Sciatic nerve (tissue), 2 donors: ENCODE data around the gene CACNA1E. TPM values are rescaled to one million over a fixed set of nuclear protein-coding genes. Genes with fewer than 3 reads are reported as not detected.
A peak's percentile ranks its signal among the peaks of the same experiment; 100 is the strongest.

Experiments
- ATAC-seq: fragments of 200-7000 bp; cut with Tn5 transposase; one replicate; pipeline ENCODE4 v1.9.1; 2020; ENCODE audit warnings: mild to moderate bottlenecking, moderate library complexity
- DNase-seq: peaks from one replicate; pipeline ENCODE4 v3.0.0-alpha.2; 2020; ENCODE audit warnings: low spot score
- intact Hi-C: fragments of 100-400 bp; cut with DNase I; formaldehyde crosslinking; loops from one replicate; pipeline ENCODE4 v1.14.2; 2022
- total RNA-seq: library from RNA; stranded (reverse); fragmentation: NEBNext Ultra II Directional; extraction: Animal tissue kit (Norgen Biotek cat#: 25700); gene quantifications from one replicate; pipeline ENCODE4 v1.2.1, GENCODE V29; 2021
- donor health status: DM: no; HTN: no; CAD: no.
- donor health status: DM: no; HTN: no; CAD: no.

CACNA1E gene
- total RNA-seq, result 0.04 TPM

- DNase-seq (no peak), ATAC-seq (no peak)
- intact Hi-C loops, result no loop called here
Observed at GRCh38 chr1:181483285-181484195, at the start of gene CACNA1E. Gene CACNA1E, plus strand, starts transcription at chr1:181483517. Its CDS starts 228 bp downstream, at chr1:181483745.

GRCh38 chr1:181433931-181434330 is 49.4 kb upstream of the CACNA1E start:
- ATAC-seq (no peak), DNase-seq (no peak)
- intact Hi-C loops, result no loop called here

GRCh38 chr1:181438013-181438412 is 45.3 kb upstream of the CACNA1E start:
- ATAC-seq, result no peak
- intact Hi-C loops, result no loop called here

DNA sequence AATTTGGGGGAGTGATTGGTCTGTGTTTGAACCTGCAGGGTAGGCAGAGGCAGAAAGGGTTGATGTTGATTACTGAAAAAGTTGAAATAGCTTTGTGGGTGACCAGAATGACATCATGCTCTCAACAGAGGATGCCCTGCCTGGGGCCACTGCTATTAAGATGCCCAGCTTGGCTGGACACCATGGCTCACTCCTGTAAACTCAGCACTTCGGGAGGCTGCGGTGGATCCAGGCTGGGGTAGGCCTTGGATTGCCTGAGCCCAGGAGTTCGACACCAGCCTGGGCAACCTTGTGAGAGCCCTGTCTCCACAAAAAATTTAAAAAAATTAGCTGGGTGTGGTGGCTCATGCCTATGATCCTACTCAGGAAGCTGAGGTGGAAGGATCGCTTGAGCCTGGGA is 42.8 kb upstream of the CACNA1E start:
- DNase-seq, result no peak
- intact Hi-C loops, result no loop called here
- ATAC-seq, result no peak

More at GRCh38 chr1:181438013-181438412, 45.3 kb upstream of the CACNA1E start:
- DNase-seq, result no peak

DNA sequence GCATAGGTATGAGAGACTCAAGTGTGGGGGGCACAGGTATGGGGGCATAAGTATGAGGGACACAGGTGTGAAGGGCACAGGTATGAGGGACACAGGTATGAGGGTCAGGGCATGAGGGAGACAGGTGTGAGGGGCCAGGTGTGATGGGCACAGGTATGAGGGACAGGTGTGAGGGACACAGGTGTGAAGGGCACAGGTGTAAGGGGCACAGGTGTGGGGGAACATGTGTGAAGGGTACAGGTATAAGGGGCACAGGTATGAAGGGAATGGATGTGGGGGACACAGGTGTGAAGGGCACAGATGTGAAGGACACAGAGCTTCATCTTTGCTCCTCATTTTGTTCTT is 41.2 kb upstream of the CACNA1E start:
- ATAC-seq (no peak), DNase-seq (no peak)
- intact Hi-C loops, result no loop called here

DNA sequence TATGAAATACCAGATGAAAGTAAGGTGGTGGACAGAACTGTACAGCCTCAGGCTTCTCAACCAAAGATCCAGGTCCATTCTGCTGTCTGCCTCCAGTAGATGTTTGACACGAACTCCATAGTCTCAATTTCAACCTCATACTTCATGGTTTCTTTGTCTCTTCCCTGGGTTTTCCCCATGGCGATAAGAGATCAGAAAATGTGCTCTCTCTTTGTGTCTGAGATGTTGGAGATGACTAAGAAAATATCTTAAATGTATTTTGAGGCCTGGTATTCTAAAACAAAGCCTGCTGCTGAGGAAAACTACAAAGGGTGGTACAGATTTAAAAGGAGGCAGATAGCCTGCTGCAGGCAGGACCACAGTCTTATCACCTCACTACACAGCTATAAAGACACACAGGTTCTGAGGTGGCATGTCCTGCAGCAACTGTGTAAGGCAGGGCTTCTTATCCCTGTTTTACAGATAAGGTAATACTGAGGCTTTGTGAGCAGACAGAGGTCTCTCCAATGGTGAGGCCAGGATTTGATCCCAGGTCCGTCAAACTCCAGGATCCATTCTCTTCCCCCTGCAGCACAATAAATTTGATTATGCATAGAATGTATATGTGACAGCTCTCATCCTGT is 40.0 kb upstream of the CACNA1E start:
- DNase-seq, result no peak

GRCh38 chr1:181445436-181445835 is 37.9 kb upstream of the CACNA1E start:
- no peak for DNase-seq
- intact Hi-C loops, result no loop called here
- no peak for ATAC-seq

More for the DNA sequence above, 40.0 kb upstream of the CACNA1E start:
- no peak for ATAC-seq
- intact Hi-C loops, result no loop called here

DNA sequence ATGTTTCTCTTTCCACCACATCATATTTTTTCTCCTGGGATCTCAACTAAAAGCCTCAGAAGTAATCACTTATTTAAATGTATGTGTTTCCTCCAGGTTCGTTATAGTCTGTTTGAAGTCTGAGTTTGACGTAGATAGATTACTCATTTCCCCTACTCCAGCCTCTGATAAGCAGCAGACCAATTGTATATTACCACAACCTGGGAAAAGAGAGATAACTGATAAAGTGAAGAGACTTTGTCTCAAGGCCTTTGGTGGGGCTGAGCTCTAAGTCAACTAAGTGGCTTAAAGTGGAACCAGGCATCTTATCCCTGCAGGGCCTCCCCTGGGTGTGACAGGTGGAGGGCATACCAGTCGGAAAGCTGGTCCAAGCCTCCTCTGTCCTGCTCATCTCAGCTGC is 34.9 kb upstream of the CACNA1E start:
- DNase-seq, result no peak
- intact Hi-C loops, result no loop called here
- ATAC-seq, result no peak

GRCh38 chr1:181451661-181452230 is 31.6 kb upstream of the CACNA1E start:
- intact Hi-C loops, result no loop called here
- no peak for ATAC-seq
- DNase-seq, result no peak

DNA sequence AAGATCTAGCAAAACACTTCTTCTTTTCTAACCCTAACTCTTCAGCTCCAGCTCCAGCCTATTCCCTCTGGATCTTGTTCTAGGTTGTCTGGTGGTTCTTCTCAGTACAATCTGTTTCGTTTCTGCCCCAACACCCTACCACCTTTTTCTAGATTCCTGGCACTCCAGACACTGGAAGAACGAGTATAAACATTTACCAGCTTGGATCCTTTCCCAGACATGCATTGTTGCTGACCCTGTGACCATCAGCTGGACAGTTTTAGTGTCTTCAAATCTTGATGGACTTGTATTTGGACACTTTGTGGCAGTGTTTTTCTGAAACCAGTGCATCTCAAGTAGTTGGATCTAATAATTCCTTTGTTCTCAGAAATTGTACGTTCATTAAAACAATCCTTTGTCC is 30.6 kb upstream of the CACNA1E start:
- no peak for ATAC-seq
- DNase-seq, result no peak
- intact Hi-C loops, result no loop called here

DNA sequence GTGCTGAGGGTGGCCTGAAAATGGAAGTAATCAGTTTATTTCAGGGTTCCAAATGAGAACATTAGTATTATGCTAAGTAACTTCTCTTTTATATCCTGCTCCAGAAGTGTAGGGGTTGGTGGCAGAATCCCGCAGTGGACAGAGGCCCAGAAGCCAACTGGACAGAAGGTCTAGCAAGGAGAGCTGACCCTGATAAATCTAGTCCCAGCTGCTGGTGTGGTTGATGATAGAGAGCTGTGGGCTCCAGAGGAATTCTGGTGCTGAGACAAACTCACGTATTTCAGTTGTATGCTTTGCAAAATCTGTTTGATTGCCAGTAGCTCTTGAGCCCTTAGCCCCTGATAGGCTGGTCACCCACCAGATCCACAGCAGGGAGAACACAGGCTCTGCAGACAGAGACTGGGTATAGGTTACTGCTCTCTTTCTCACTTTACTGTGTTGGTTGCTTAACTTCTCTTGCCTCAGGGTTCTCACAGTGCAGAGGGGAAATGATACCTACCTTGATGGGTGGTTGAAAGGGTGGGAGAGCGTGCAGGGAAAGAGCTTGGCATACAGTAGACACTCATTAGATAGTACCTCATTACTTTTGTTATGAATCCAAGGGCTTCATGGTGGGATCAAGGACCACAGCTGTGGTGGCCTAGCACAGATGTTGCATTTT is 29.6 kb upstream of the CACNA1E start:
- intact Hi-C loops, result no loop called here
- DNase-seq (no peak), ATAC-seq (no peak)

DNA sequence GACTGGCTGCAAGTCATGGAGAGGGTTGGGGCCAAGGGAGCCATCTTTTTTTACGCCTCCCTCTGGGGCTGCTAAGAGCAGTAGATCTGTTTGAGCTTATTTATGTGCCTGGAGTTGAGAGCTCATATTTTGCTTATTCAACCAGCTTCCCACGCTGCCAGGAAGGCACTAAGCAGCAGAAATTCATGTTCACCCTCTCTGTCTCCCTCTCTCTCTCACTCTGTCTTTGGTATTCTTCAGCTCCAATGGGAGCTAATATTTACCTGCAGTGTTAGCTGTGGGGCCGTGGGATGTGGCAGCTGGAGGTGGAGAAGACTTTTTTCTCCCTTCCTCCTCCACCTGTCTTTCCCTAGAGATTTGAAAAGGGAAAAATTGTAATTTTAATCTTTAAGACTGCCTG is 26.8 kb upstream of the CACNA1E start:
- ATAC-seq (no peak), DNase-seq (no peak)
- intact Hi-C loops, result no loop called here

DNA sequence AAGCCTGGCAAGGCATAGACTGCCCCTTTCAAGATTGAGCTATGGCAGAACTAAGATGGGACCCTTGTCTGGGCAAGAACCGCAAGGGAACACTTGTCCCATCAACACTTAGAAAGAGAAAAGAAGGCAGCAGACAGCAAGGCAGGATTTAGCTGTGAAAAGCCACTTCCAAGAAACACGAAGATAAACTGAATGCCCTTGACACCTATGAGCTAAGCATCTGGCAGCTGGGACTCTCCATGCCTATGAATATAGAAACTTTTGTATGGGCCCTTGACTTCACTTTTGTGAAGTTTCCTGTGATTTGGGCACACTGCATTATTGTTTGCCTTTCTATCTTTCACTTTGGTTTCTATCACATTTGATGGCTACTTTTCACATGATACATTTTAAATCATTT is 24.9 kb upstream of the CACNA1E start:
- DNase-seq (no peak), ATAC-seq (no peak)
- intact Hi-C loops, result no loop called here

DNA sequence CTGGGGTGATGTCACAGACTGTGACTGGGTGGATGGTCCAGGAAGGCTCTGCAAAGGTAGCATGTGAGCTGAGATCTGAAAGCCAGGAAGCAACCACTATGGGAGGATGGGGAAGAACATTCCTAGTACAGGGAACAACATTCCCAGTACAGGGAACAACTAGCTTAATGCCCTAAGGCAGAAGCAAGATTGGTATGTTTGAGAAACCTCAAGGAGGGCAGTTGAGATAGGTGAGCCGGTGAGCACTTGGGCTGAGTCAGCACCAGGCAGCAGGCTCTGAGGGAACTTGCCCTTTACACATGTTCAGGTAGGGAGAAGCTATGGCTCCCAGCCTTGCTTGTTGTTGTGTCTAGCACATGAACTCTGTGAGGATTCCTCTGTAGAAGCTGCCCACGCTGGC is 24.2 kb upstream of the CACNA1E start:
- DNase-seq (no peak), ATAC-seq (no peak)
- intact Hi-C loops, result no loop called here

DNA sequence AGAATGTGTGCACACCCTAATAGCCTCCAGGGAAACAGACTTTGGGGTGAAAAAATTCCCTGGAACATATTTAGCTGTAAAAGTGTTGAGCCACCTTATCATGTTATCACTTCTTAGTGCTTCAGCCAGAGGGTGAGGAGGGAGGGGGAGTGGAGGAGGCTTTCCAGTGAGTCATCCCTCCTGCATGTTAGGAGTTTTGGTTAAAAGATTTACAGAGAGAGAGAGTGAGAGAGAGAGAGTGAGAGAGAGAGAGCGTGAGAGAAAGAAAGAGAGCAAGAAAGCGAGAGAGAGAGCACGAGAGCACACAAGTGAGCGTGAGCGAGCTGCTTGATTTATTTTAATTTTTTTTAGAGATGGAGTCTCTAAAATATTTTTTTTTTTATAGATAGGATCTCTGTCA is 13.5 kb upstream of the CACNA1E start:
- no peak for DNase-seq
- peak; percentile 55 for ATAC-seq
- intact Hi-C loops, result no loop called here

DNA sequence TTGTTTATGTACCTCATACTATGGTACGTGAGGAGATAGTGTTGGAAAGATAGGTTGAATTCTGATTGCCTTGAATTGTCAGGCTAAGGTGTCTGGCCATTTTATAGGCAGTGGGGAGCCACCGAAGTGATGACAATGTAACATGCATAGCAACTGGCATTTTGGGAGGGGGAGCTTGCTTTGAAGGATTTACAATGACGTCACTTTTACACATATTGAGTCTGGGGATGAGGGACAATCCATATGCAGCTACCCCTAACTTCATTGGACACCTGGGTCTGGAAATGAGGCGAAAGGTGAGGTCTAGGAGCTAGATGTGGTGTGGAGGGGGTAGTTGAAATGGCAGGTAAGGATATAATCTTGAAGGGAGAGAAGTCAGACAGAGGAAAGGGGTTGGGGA is 7.7 kb upstream of the CACNA1E start:
- ATAC-seq, result no peak
- no peak for DNase-seq
- intact Hi-C loops, result no loop called here

GRCh38 chr1:181476581-181476980 is 6.7 kb upstream of the CACNA1E start:
- intact Hi-C loops, result no loop called here
- DNase-seq (no peak), ATAC-seq (no peak)

DNA sequence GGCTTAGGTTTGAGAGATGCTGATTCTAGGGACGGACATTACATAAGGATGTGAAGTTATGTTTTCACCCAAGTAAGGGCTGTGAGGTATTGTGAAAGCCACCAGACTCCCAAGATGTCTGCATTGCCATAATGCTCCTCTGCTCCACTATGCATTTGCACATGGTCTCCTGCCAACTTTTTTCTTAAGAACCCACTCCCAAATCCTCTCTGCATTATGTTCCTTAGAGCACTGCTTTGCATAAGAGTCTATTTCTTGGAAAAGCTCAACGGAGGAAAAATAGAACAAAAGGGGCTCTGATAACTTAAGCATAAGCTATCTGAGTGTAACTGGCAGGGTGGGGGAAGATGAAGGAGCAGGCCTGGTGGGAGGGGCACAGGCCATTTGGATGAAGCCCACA is 5.0 kb upstream of the CACNA1E start:
- DNase-seq (no peak), ATAC-seq (no peak)
- intact Hi-C loops, result no loop called here

DNA sequence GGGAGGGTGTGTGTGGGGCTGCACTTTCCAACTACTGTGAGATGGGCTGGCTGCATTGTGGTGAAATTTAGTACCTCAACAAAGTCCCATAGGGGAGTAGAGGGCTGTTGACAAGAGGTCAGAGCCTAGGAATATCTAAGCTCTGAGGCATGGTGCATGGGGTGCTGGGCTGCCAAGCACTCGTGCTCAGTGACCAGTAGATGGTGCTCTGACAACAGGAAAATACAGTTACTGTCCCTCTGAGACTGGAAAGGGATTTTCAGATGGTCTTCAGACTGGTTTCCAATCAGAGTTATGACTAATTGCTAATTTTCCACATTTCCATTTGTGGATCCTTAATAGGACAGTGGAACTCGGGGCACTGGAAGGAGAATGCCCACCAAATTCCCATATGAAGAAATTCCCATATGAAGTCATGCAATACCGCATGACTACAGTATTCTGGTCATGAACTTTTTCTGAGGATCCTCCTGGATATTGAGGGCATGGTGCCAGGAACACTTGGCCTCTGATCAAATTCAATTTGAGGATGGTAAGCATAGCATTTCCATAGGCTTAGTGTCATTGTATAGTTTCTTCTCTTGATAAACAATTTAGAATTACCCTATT is 4.1 kb upstream of the CACNA1E start:
- DNase-seq, result no peak

More for the DNA sequence above, 4.1 kb upstream of the CACNA1E start:
- intact Hi-C loops, result no loop called here
- ATAC-seq, result peak; percentile 92
